Activated effector memory CD4-positive, alpha-beta T cell treated with anti-CD3 and anti-CD28 coated beads, Interleukin-2, amount 50 U/mL, for 16 hours (primary cell): ENCODE measurements around the gene SLC12A7.
"Not testable (repeated sequence)": the region's sequence is repeated elsewhere in the genome, so short reads cannot be mapped to it uniquely, and the experiment has no call there.

ENCODE experiments used
- DNase-seq: peaks from one replicate; pipeline ENCODE4 v3.0.0-alpha.2; 2020

SLC12A7 gene

DNA sequence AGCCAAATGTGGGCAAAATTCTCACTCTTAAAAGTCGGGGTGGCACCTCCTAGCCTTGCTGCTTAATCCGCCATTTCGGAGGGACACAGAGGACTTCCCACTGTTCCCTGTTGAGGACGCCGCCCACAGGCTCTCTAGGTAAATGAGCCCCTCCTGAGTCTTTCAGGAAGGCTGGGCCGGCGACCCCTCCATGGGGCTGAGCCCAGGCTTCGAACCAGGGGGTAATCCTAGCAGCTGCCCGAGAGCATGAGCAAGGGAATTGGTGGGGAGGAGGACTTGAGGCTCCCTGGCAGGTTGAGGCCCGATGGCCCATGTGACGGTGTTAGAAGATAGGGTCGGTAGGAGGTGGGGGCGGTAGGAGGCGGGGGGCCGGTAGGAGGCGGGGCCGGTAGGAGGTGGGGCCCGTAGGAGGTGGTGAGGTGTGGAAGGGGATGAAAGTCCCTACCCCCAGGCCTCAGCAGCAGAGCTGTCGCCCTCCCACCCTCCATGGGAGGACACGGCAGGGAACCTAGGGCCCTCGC is 17.1 kb downstream of the SLC12A7 start:
- no peak for DNase-seq

GRCh38 chr5:1093361-1093760 is 18.5 kb downstream of the SLC12A7 start:
- DNase-seq: no peak

DNA sequence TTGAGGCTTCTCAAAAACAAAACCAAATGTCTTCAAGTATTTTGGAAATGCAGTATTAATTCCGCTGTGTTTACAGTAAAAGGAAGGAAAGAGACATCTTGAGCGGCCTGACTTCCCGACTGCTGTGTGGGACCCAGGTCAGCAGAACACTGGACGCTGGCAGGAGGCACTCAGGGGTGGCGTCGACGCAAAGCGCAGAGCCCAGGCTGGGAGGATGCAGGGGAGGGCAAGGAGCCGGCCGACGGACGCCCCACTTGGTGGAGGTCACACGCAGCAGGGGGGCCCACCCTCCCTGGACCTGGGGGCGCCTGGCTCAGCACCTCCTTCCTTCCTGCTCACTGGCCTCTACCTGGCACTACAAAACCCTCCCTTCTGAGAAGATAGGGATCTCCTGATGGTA is 19.7 kb downstream of the SLC12A7 start:
- no peak for DNase-seq

GRCh38 chr5:1091632-1092031 is 20.2 kb downstream of the SLC12A7 start:
- DNase-seq: no peak

GRCh38 chr5:1090538-1090937 is 21.3 kb downstream of the SLC12A7 start:
- DNase-seq: no peak

DNA sequence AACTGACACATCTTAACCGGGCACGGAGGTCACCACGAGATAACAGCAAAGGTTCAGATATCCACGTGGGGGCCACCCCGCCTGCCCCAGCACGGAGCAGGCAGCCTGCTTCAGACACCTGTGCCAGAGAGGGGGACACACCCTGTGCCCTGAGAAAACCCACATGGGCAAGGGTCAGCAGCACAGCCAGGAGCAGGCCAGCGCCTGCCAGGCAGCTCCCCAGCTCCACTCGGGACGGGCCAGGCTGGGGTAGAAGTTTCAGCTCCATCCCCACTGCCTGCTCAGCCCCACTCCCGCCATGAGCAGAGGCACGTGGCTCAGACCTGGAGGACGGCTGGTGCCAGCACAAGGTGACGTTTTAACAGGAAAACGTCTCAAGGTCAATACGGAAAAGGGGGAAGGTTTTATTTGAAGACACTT is 22.2 kb downstream of the SLC12A7 start:
- no peak for DNase-seq

GRCh38 chr5:1089146-1089545 is 22.7 kb downstream of the SLC12A7 start:
- DNase-seq: no peak

- no peak for DNase-seq
These were observed 23.1 kb downstream of the SLC12A7 start for GRCh38 chr5:1088726-1089125.

GRCh38 chr5:1088031-1088430 is 23.8 kb downstream of the SLC12A7 start:
- DNase-seq: no peak

GRCh38 chr5:1087428-1087827 is 24.4 kb downstream of the SLC12A7 start:
- no peak for DNase-seq

DNA sequence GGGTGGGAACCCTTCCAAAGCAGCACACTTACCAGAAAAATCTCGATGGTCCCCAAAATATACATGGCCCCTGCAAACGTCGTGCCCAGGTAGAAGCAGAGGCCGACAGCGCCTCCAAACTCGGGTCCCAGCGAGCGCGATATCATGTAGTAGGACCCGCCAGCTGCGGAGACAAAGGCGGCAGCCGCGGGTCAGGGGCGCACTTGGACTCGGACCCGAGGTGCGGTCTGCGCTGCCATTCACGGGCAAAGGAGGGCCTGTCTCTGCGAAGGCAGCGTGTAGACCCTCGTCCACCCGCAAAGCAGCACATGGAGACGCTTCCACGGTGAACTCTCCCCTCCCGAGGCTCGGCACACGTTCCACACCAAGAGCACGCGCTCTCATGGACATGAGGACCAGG is 25.0 kb downstream of the SLC12A7 start:
- DNase-seq: no peak

DNA sequence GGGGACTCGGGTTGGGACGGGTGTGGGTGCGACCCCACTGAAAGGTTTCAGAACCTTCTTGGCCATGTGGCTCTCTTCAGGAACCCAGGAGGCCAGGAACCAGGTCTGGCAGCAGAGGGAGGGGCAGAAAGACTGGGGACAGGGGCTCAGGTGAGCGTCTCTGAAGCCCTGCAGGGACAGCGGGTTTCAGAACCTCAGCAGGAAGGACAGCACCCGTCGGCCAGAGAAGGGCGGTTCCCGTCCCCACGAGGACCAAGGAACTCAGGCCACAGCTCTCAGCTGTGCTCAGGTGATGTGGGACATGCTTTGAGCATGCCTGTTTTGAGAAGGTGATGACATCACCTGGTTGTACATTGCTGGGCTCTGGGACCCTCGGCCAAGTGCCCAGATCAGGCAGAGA is 25.7 kb downstream of the SLC12A7 start:
- no peak for DNase-seq

DNA sequence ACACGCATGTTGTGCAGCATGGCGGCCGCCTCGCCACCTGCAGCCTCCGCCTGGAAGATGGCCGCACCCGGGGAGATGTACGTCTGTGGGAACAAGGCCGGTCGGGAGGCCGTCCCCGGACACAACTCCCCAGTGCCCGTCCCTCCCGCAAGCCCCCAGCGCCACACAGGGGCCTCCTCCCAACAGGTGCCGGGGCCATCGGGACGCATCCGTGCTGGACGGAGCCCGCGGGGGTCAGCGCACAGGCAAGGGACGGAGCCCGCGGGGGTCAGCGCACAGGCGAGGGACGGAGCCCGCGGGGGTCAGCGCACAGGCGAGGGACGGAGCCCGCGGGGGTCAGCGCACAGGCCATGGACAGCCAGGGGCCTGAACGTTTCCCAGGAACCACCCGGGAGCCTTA is 26.5 kb downstream of the SLC12A7 start:
- DNase-seq: no peak

GRCh38 chr5:1083823-1084605 is 27.8 kb downstream of the SLC12A7 start:
- DNase-seq: no peak

- not testable (repeated sequence) for DNase-seq
These were observed 28.8 kb downstream of the SLC12A7 start for GRCh38 chr5:1083026-1083425.

DNA sequence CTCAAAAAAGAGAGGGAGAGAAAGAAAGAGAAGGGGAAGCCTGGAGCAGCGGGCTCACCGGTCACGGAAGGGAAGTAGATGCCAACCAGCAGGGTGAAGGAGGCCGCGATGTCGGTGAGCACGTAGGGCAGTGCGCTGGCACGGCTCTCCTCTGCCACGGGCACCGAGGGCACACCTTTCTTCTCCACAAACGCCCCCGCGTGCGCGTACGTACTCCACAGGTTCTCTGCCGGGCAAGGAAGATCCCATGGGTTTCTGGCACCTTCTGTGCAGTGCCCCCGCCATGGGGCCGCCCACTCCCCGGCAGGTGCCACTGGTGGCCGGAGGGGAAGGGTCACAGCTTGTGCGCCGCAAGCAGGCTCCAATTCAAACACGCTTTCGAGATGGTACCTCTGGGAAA is 30.3 kb downstream of the SLC12A7 start:
- no peak for DNase-seq

DNA sequence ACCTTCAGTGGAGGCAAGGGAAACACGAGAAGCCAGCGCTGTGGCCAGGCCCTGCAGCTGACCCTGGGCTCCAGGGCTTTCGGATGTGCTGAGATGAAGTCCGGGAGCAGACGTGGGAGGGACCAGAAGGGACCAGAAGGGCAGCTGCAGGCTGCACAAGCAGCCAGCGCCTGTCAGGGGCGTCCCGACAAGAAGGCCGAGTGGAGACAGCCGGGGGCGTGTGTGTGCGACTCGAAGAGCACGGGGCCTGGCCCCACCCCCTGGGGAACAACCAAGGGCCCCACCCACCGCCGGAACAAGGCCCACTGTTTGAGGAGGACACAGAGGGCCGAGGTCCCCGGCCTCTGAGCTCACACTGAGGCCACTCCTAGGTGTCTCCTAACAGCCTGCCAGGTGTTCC is 31.4 kb downstream of the SLC12A7 start:
- DNase-seq: no peak

DNA sequence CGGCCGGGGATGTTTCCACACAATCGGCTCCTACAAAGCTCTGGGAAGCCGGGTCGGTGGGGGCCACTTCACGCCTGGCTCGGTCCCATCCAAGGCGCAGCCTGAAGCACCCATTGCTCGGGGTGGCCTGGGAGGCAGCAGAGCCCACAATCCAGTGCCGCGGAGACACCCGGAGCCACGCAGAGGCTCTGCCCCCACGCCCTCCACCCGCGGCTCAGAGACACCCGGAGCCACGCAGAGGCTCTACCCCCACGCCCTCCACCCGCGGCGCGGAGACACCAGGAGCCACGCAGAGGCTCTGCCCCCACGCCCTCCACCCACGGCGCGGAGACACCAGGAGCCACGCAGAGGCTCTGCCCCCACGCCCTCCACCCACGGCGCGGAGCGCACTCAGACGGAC is 31.9 kb downstream of the SLC12A7 start:
- DNase-seq: no peak

DNA sequence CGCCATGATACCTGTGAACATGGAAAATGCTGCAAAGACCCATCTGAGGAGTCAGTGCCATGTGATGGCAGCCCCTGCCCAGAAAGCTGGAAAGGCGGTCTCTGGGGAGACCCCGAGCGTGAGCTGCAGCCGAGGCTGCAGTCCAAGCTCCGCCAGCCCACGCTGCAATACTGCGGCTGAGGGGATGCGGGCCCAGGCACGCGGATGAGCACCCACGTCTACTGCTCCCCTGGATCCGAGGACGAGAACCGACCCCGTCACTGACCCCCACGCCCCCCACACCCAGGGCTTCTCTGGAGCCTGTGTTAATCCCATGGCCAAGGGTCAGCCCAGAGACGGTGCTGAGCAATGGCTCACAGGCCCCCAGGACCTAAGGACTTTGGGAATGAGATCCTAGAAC is 32.4 kb downstream of the SLC12A7 start:
- no peak for DNase-seq

GRCh38 chr5:1078851-1079250 is 33.0 kb downstream of the SLC12A7 start:
- DNase-seq: no peak

DNA sequence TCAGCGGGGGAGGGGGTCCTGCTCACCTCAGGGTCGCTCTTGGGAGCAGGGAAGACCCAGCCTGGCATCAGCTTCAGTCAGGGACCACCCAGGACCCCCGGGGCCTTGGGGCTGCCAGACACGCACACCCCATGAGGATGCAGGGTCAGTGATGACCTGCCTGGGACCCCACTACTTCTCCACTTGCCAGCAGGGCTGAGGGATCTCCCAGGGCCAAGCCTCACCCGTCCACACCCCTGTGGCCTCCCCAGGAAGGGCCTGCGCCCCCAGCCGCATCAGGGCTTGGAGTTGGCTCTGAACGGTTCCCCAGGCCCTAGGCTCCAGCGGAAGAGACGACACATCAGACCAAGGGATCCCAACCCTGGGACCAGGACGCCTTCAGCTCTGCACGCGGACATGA is 33.7 kb downstream of the SLC12A7 start:
- no peak for DNase-seq

DNA sequence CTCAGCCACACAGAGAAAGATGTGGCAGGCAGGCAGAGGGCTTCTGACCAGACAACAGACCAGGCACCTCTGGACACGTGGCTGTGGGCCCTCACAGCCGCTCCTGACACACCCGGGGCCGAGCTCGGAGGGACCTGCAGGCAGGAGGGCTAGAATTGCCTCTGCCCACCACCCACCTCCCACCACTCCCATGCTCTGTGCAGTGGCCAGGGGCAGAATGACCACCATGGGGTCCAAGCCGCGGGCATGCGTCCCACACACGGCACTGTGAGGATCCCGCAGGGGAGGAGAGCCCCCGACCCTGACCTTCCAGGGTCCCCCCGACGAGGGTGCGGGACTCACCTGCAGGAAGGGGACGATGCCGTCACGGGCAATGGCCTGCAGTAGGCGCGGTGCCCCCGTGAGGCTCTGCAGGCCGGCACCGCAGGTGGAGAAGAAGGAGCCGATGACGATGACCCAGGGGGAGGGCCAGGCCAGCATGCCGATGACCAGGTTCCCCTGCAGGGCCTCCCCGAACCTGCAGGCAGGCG is 34.3 kb downstream of the SLC12A7 start:
- DNase-seq: no peak

- no peak for DNase-seq
These were observed 34.8 kb downstream of the SLC12A7 start for GRCh38 chr5:1077026-1077425.

DNA sequence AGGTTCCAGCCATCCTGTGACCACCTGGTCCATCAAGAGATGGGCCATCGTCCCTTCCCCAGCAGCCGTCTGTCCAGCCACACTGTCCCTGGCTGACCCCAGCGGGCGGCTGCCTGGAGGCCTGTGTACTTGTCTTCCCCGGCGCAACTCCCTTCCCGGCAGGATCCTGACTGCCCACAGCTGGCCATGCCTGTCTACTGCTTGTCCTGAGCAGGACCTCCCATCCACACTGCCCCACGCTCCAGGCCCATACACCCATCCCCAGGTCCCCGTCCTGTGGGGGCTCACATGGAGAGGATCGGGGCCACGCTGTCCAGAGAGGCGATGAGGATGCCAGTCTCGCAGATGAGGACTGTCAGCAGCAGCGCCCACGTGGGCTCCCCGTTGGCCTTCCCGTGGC is 35.5 kb downstream of the SLC12A7 start:
- DNase-seq: no peak

- DNase-seq: no peak
These were observed 35.9 kb downstream of the SLC12A7 start for GRCh38 chr5:1075931-1076330.
